ENCODE results near the gene NF2.
"Not testable (repeated sequence)": the region's sequence is repeated elsewhere in the genome, so short reads cannot be mapped to it uniquely, and the experiment has no call there.

DNA sequence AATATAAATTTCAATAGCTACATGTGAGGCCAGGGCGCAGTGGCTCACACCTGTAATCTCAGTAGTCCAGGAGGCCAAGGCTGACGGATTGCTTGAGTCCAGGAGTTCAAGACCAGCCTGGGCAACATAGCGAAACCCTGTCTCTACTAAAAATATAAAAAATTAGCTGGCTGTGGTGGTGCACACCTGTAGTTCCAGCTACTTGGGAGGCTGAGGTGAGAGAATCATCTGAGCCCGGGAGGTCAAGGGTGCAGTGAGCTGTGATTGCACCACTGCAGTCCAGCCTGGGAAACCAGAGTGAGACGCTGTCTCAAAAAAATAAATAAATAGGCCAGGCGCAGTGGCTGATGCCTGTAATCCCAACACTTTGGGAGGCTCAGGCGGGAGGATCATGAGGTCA is 36.9 kb upstream of the NF2 start:
- not testable (repeated sequence) for TF ChIP-seq CTCF, POLR2AphosphoS5, POLR2A (IDR thresholded peaks at IDR 0.05)

Measured in breast epithelium (tissue), 3 donors.